ENCODE results near the gene PCSK4.

- TF ChIP-seq CTCF (IDR thresholded peaks at IDR 0.05; ENCODE audit: low read depth, low read length, poor library complexity, severe bottlenecking) (no peak), EZH2phosphoT487 (IDR thresholded peaks at IDR 0.05; ENCODE audit: borderline replicate concordance, low read length) (no peak)
Observed at GRCh38 chr19:1459479-1459878, 30.7 kb downstream of the PCSK4 start.

Data from DOHH2 (cell line).